Gastrocnemius medialis (tissue), 4 donors: ENCODE measurements around the gene HAX1.

Experiments
- CTCF ChIP-seq, 5 experiments: fragments of 450-650 bp in 3 of 5; fragments of 200-600 bp in 2 of 5; sonication (generic) in 2 of 5; IDR thresholded peaks in 4 of 5; conservative IDR thresholded peaks in 1 of 5; 1 replicate in 4 of 5; 2 replicates in 1 of 5; pipeline ENCODE4 v1.5.1; 2016 to 2019; ENCODE audit warnings: antibody characterized with exemption in 5 of 5, mild to moderate bottlenecking in 3 of 5, moderate library complexity in 3 of 5
- POLR2A ChIP-seq, 2 donors: fragments of 450-650 bp; IDR thresholded peaks; one replicate each; pipeline ENCODE4 v1.6.1; 2017; ENCODE audit warnings: antibody characterized with exemption in 2 of 2, mild to moderate bottlenecking in 2 of 2, moderate library complexity in 2 of 2

DNA sequence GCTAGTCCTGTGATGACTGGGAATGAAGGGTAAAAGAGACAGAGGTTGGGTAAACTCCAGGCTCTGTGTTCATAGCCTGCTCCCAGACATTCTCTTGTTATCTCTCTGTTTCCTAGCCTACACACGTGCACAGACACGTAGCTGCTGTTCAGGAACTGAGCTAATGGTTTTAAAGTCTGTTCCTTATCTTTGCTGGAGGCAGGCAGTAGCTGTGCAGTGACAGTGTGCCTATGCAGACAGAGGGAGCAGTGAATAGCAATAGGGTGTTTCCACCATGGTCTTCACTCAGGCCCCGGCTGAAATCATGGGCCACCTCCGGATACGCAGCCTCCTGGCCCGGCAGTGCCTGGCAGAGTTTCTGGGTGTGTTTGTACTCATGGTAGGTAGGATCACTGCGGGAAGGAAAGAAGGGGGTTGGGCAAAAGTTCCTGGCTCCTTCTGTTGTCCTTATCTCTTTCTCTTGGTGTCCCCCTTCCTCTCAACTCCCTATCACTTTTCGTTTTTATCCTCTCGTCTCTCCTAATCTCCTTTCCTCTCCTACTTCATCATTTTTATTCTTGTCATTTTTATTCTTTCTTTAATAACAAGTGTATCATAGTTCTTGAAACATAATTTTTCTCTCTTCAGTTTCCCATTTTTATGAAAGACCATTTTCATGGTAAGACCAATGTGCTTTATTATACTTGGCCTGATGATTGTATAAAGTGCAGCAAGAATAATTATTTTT is 48.6 kb downstream of the HAX1 start, which contains the start of gene AQP10:
- no peak for TF ChIP-seq POLR2A (IDR thresholded peaks at IDR 0.05)
- TF ChIP-seq CTCF (IDR thresholded peaks at IDR 0.05 in 4 of 5, conservative IDR thresholded peaks at IDR 0.05 in 1 of 5), result no peak
